MCF 10A (cell line): ENCODE results near the gene CD109. TPM values are rescaled to one million over a fixed set of nuclear protein-coding genes. Genes with fewer than 3 reads are reported as not detected.

Experiments
- BruUV-seq: library from RNA; stranded (reverse); fragments of 400-500 nt; replicated peaks from 2 replicates; lab custom pipeline; 2021; lab: Mats Ljungman, UMichigan
- CTCF ChIA-PET: fragments of 300-600 bp; sonication (Branson Sonifier 250); formaldehyde crosslinking; extraction: SDS; loops from one replicate; lab custom pipeline; 2021; ENCODE audit warnings: antibody characterized with exemption, inconsistent platforms; lab: Yijun Ruan, JAX
- POLR2A ChIA-PET: fragments of 300-600, 350-650 bp; sonication (Branson Sonifier 250); formaldehyde crosslinking; extraction: SDS; loops from one replicate; lab custom pipeline; 2020; ENCODE audit warnings: antibody characterized with exemption, inconsistent platforms; lab: Yijun Ruan, JAX
- DNase-seq: peaks from one replicate; pipeline ENCODE4 v3.0.0-alpha.2; 2018; ENCODE audit not compliant: unreplicated experiment
- H3K27ac Mint-ChIP-seq: one replicate; pipeline ENCODE4 v1.8.0; 2022; ENCODE audit warnings: mild to moderate bottlenecking, low read depth, mixed read lengths; ENCODE audit not compliant: unreplicated experiment
- H3K27me3 Mint-ChIP-seq: one replicate; pipeline ENCODE4 v1.8.0; 2022; ENCODE audit warnings: mixed read lengths; ENCODE audit not compliant: insufficient read depth, unreplicated experiment
- H3K36me3 Mint-ChIP-seq: one replicate; pipeline ENCODE4 v1.8.0; 2022; ENCODE audit warnings: mild to moderate bottlenecking, moderate library complexity, mixed read lengths; ENCODE audit not compliant: insufficient read depth, unreplicated experiment
- H3K4me1 Mint-ChIP-seq: one replicate; pipeline ENCODE4 v1.8.0; 2022; ENCODE audit warnings: mixed read lengths; ENCODE audit not compliant: insufficient read depth, unreplicated experiment
- H3K4me3 Mint-ChIP-seq: one replicate; pipeline ENCODE4 v1.8.0; 2022; ENCODE audit warnings: mild to moderate bottlenecking, moderate library complexity, mixed read lengths; ENCODE audit not compliant: unreplicated experiment
- H3K9me3 Mint-ChIP-seq: one replicate; pipeline ENCODE4 v1.8.0; 2022; ENCODE audit warnings: mixed read lengths; ENCODE audit not compliant: unreplicated experiment
- CTCF ChIP-seq: fragments of 200-600 bp; IDR thresholded peaks from one replicate; pipeline ENCODE4 v1.8.0; 2022; ENCODE audit warnings: antibody characterized with exemption, mild to moderate bottlenecking; ENCODE audit not compliant: unreplicated experiment
- intact Hi-C: fragments of 100-400 bp; cut with micrococcal nuclease; formaldehyde crosslinking; loops from 2 replicates; pipeline ENCODE4 v1.14.1; 2022
- total RNA-seq: library from RNA; stranded (reverse); gene quantifications from 2 replicates; pipeline ENCODE4 v1.2.3, GENCODE V29; 2022

Gene CD109
- total RNA-seq, 1 experiment from 2014 or later, result 94.5 TPM

- peak; percentile 87 for DNase-seq
- BruUV-seq, result no TSS peak
- H3K27ac Mint-ChIP-seq, result no peak overlapping the region
- H3K36me3 Mint-ChIP-seq, result peaks cover 74% of the 10 kb centered on the region
- POLR2A ChIA-PET, result interaction anchor here (0.8 to 2.0 kb wide), 6 partner anchors 17 to 80 kb away, joined by 3 to 17 read pairs (median 4); no protein-coding TSS in a partner anchor
- no peaks in the 10 kb centered on the region for H3K27me3 Mint-ChIP-seq
- H3K4me3 Mint-ChIP-seq, result no peak overlapping the region
- intact Hi-C loops, result loop anchor here (1.0 kb wide), 1 partner anchor 58 kb away; no protein-coding TSS in a partner anchor
- CTCF ChIA-PET, result interaction anchor here (0.5 to 4.9 kb wide), 39 partner anchors 9 to 1480 kb away, joined by 3 to 203 read pairs (median 6); partner anchors contain the start of gene SLC17A5
- peaks cover 26% of the 10 kb centered on the region for H3K4me1 Mint-ChIP-seq
- no peaks in the 10 kb centered on the region for H3K9me3 Mint-ChIP-seq
- peak; percentile 82 for TF ChIP-seq CTCF
These were observed 37.1 kb downstream of the CD109 start for GRCh38 chr6:73732845-73733675.

- POLR2A ChIA-PET, result interaction anchor here (0.8 to 2.0 kb wide), 5 partner anchors 18 to 81 kb away, joined by 3 to 17 read pairs (median 5); no protein-coding TSS in a partner anchor
- DNase-seq, result no peak
- H3K27ac Mint-ChIP-seq, result no peak overlapping the region
- no peaks in the 10 kb centered on the region for H3K9me3 Mint-ChIP-seq
- TF ChIP-seq CTCF, result no peak
- no TSS peak for BruUV-seq
- CTCF ChIA-PET, result interaction anchor here (0.6 to 4.9 kb wide), 31 partner anchors 9 to 1480 kb away, joined by 3 to 203 read pairs (median 8); partner anchors contain the start of gene SLC17A5
- H3K27me3 Mint-ChIP-seq, result no peaks in the 10 kb centered on the region
- H3K4me1 Mint-ChIP-seq, result peaks cover 33% of the 10 kb centered on the region
- H3K4me3 Mint-ChIP-seq, result no peak overlapping the region
- peaks cover 79% of the 10 kb centered on the region for H3K36me3 Mint-ChIP-seq
- intact Hi-C loops, result loop anchor here (1.0 kb wide), 1 partner anchor 58 kb away; no protein-coding TSS in a partner anchor
These were observed 37.8 kb downstream of the CD109 start for GRCh38 chr6:73733791-73734190.

GRCh38 chr6:73734832-73735453 is 38.9 kb downstream of the CD109 start:
- TF ChIP-seq CTCF, result no peak
- H3K36me3 Mint-ChIP-seq, result peaks cover 71% of the 10 kb centered on the region
- no peak overlapping the region for H3K4me3 Mint-ChIP-seq
- H3K27ac Mint-ChIP-seq, result peak overlapping the region; percentile 46
- H3K4me1 Mint-ChIP-seq, result peaks cover 35% of the 10 kb centered on the region
- H3K9me3 Mint-ChIP-seq, result no peaks in the 10 kb centered on the region
- intact Hi-C loops, result no loop called here
- no peak for DNase-seq
- POLR2A ChIA-PET, result no interaction called here
- CTCF ChIA-PET, result no interaction called here
- no TSS peak for BruUV-seq
- no peaks in the 10 kb centered on the region for H3K27me3 Mint-ChIP-seq
